ENCODE measurements around the gene POLR2H.

Gene POLR2H

GRCh38 chr3:184366619-184367289, 5.2 kb downstream of the POLR2H start:
- peaks cover 7% of the 10 kb centered on the region for H3K4me1 ChIP-seq (ENCODE audit: insufficient read depth, low read length)
- H3K9ac ChIP-seq (ENCODE audit: low read depth, low read length) = no peak overlapping the region
- no peaks in the 10 kb centered on the region for H3K9me3 ChIP-seq (ENCODE audit: control insufficient read depth, insufficient read depth, low read length)
- 0 out of 2 replicates have a peak, but pooled peaks cover 10% of the 10 kb centered on the region for H3K36me3 ChIP-seq (ENCODE audit: insufficient read depth, low read length)

GRCh38 chr3:184368116-184368515, 6.6 kb downstream of the POLR2H start:
- 0 out of 2 replicates have a peak, but pooled peaks cover 10% of the 10 kb centered on the region for H3K36me3 ChIP-seq (ENCODE audit: insufficient read depth, low read length)
- peaks cover 10% of the 10 kb centered on the region for H3K4me1 ChIP-seq (ENCODE audit: insufficient read depth, low read length)
- no peak overlapping the region for H3K9ac ChIP-seq (ENCODE audit: low read depth, low read length)
- no peaks in the 10 kb centered on the region for H3K9me3 ChIP-seq (ENCODE audit: control insufficient read depth, insufficient read depth, low read length)

GRCh38 chr3:184368586-184369183, 7.2 kb downstream of the POLR2H start:
- Histone ChIP-seq H3K9ac (ENCODE audit: low read depth, low read length) (no peak overlapping the region), H3K9me3 (ENCODE audit: control insufficient read depth, insufficient read depth, low read length) (no peaks in the 10 kb centered on the region), H3K36me3 (ENCODE audit: insufficient read depth, low read length) (0 out of 2 replicates have a peak, but pooled peaks cover 10% of the 10 kb centered on the region), H3K4me1 (ENCODE audit: insufficient read depth, low read length) (peaks cover 10% of the 10 kb centered on the region)

GRCh38 chr3:184371570-184372018, 10.1 kb downstream of the POLR2H start:
- Histone ChIP-seq H3K9ac (ENCODE audit: low read depth, low read length) (no peak overlapping the region), H3K36me3 (ENCODE audit: insufficient read depth, low read length) (0 out of 2 replicates have a peak, but pooled peaks cover 10% of the 10 kb centered on the region), H3K9me3 (ENCODE audit: control insufficient read depth, insufficient read depth, low read length) (no peaks in the 10 kb centered on the region), H3K4me1 (ENCODE audit: insufficient read depth, low read length) (peaks cover 10% of the 10 kb centered on the region)

GRCh38 chr3:184372296-184372821, 10.8 kb downstream of the POLR2H start:
- Histone ChIP-seq H3K36me3 (ENCODE audit: insufficient read depth, low read length) (0 out of 2 replicates have a peak, but pooled peaks cover 10% of the 10 kb centered on the region), H3K4me1 (ENCODE audit: insufficient read depth, low read length) (peaks cover 10% of the 10 kb centered on the region), H3K9me3 (ENCODE audit: control insufficient read depth, insufficient read depth, low read length) (no peaks in the 10 kb centered on the region), H3K9ac (ENCODE audit: low read depth, low read length) (no peak overlapping the region)

GRCh38 chr3:184372911-184373310, 11.4 kb downstream of the POLR2H start:
- no peak overlapping the region for H3K9ac ChIP-seq (ENCODE audit: low read depth, low read length)
- H3K4me1 ChIP-seq (ENCODE audit: insufficient read depth, low read length) = peaks cover 10% of the 10 kb centered on the region
- H3K9me3 ChIP-seq (ENCODE audit: control insufficient read depth, insufficient read depth, low read length) = no peaks in the 10 kb centered on the region
- H3K36me3 ChIP-seq (ENCODE audit: insufficient read depth, low read length) = 0 out of 2 replicates have a peak, but pooled peaks cover 10% of the 10 kb centered on the region

- Histone ChIP-seq H3K36me3 (ENCODE audit: insufficient read depth, low read length) (0 out of 2 replicates have a peak, but pooled peaks cover 7% of the 10 kb centered on the region), H3K4me1 (ENCODE audit: insufficient read depth, low read length) (peaks cover 14% of the 10 kb centered on the region), H3K9ac (ENCODE audit: low read depth, low read length) (no peak overlapping the region), H3K9me3 (ENCODE audit: control insufficient read depth, insufficient read depth, low read length) (no peaks in the 10 kb centered on the region)
Measured at GRCh38 chr3:184373422-184373821, 11.9 kb downstream of the POLR2H start.

- Histone ChIP-seq H3K9ac (ENCODE audit: low read depth, low read length) (no peak overlapping the region), H3K36me3 (ENCODE audit: insufficient read depth, low read length) (no peaks in the 10 kb centered on the region), H3K4me1 (ENCODE audit: insufficient read depth, low read length) (peaks cover 24% of the 10 kb centered on the region), H3K9me3 (ENCODE audit: control insufficient read depth, insufficient read depth, low read length) (no peaks in the 10 kb centered on the region)
Measured at GRCh38 chr3:184375747-184376461, 14.4 kb downstream of the POLR2H start.

GRCh38 chr3:184377374-184377773, 15.9 kb downstream of the POLR2H start:
- Histone ChIP-seq H3K9ac (ENCODE audit: low read depth, low read length) (peak overlapping the region; percentile 18; the same call in 1 of the 2 replicates), H3K9me3 (ENCODE audit: control insufficient read depth, insufficient read depth, low read length) (no peaks in the 10 kb centered on the region), H3K36me3 (ENCODE audit: insufficient read depth, low read length) (no peaks in the 10 kb centered on the region), H3K4me1 (ENCODE audit: insufficient read depth, low read length) (peaks cover 14% of the 10 kb centered on the region; the same call in 1 of the 2 replicates)

GRCh38 chr3:184377882-184378445, 16.5 kb downstream of the POLR2H start, which contains the start of gene THPO:
THPO (minus strand) TSS chr3:184378207; CDS start chr3:184376259, 1,948 bp downstream.
- Histone ChIP-seq H3K9ac (ENCODE audit: low read depth, low read length) (peak within 1 kb of the TSS; percentile 18; the same call in 1 of the 2 replicates), H3K9me3 (ENCODE audit: control insufficient read depth, insufficient read depth, low read length) (no peaks in the 10 kb centered on the region), H3K4me1 (ENCODE audit: insufficient read depth, low read length) (peaks cover 14% of the 10 kb centered on the region; the same call in 1 of the 2 replicates), H3K36me3 (ENCODE audit: insufficient read depth, low read length) (no peaks in the 10 kb centered on the region)

- Histone ChIP-seq H3K36me3 (ENCODE audit: insufficient read depth, low read length) (no peaks in the 10 kb centered on the region), H3K4me1 (ENCODE audit: insufficient read depth, low read length) (peaks cover 14% of the 10 kb centered on the region; the same call in 1 of the 2 replicates), H3K9me3 (ENCODE audit: control insufficient read depth, insufficient read depth, low read length) (no peaks in the 10 kb centered on the region), H3K9ac (ENCODE audit: low read depth, low read length) (no peak overlapping the region; the same call in 1 of the 2 replicates)
Measured at GRCh38 chr3:184378651-184379357, 17.3 kb downstream of the POLR2H start.

- Histone ChIP-seq H3K9me3 (ENCODE audit: control insufficient read depth, insufficient read depth, low read length) (no peaks in the 10 kb centered on the region), H3K4me1 (ENCODE audit: insufficient read depth, low read length) (peaks cover 14% of the 10 kb centered on the region; the same call in 1 of the 2 replicates), H3K36me3 (ENCODE audit: insufficient read depth, low read length) (no peaks in the 10 kb centered on the region), H3K9ac (ENCODE audit: low read depth, low read length) (peak within 1 kb of the TSS; percentile 53; the same call in 1 of the 2 replicates)
Measured at GRCh38 chr3:184379358-184380184, 18.1 kb downstream of the POLR2H start, which contains the start of gene CHRD. CHRD (plus strand) TSS chr3:184380054; CDS start chr3:184380319, 265 bp downstream.

Data from ES-I3 (cell line).